Sigmoid colon (tissue), 4 donors: Measurements from ENCODE around the gene DPP6.

Source experiments
- CTCF ChIP-seq, 4 experiments: fragments of 450-650 bp in 3 of 4; fragments of 200-600 bp in 1 of 4; IDR thresholded peaks; one replicate each; pipeline ENCODE4 v1.5.1; 2016 to 2019; ENCODE audit warnings: antibody characterized with exemption in 4 of 4, mild to moderate bottlenecking in 3 of 4, moderate library complexity in 2 of 4
- POLR2A ChIP-seq, 2 donors: fragments of 450-650 bp; IDR thresholded peaks; one replicate each; pipeline ENCODE4 v1.6.1; 2016; ENCODE audit warnings: antibody characterized with exemption in 2 of 2, mild to moderate bottlenecking in 2 of 2, moderate library complexity in 2 of 2
- POLR2AphosphoS5 ChIP-seq, 4 donors: sonication (generic); formaldehyde crosslinking; IDR thresholded peaks; one replicate each; pipeline ENCODE4 v1.6.1; 2017; ENCODE audit warnings: antibody characterized with exemption in 4 of 4

- TF ChIP-seq CTCF (IDR thresholded peaks at IDR 0.05) = no peak
- TF ChIP-seq POLR2A (IDR thresholded peaks at IDR 0.05) = no peak
- TF ChIP-seq POLR2AphosphoS5 (IDR thresholded peaks at IDR 0.05) = no peak
These were observed 823.1 kb downstream of the DPP6 start for GRCh38 chr7:154875297-154875696.
